HL-60 (cell line): Measurements from ENCODE around the gene TMTC2.

Experiments
- DNase-seq, 2 experiments: peaks; one replicate each; pipeline ENCODE4 v3.0.0-alpha.2; 2010 to 2020; ENCODE audit warnings: low read depth in 1 of 2, low spot score in 1 of 2
- H3K27ac ChIP-seq: fragments of 250-450 bp; sonication (Bioruptor Pico); replicated peaks from 2 replicates; pipeline ENCODE4 v1.5.1; 2020; ENCODE audit warnings: mild to moderate bottlenecking, moderate library complexity
- H3K27me3 ChIP-seq: fragments of 250-450 bp; sonication (Bioruptor Pico); 2 replicates; pipeline ENCODE4 v1.5.1; 2021; ENCODE audit warnings: mild to moderate bottlenecking, moderate library complexity; ENCODE audit not compliant: insufficient read depth, poor library complexity, severe bottlenecking
- H3K4me3 ChIP-seq: replicated peaks from 2 replicates; pipeline ENCODE4 v1.5.1; 2011; ENCODE audit warnings: mild to moderate bottlenecking, control low read depth, low read length; ENCODE audit not compliant: insufficient read depth
- GABPA ChIP-seq: IDR thresholded peaks from 2 replicates; pipeline ENCODE4 v1.6.1; 2012; ENCODE audit warnings: low read depth
- POLR2AphosphoS5 ChIP-seq: IDR thresholded peaks from 2 replicates; pipeline ENCODE4 v1.6.1; 2012; ENCODE audit warnings: low read depth
- REST ChIP-seq: IDR thresholded peaks from 2 replicates; pipeline ENCODE4 v1.6.1; 2012; ENCODE audit warnings: low read depth; ENCODE audit not compliant: insufficient replicate concordance
- SPI1 ChIP-seq: IDR thresholded peaks from 2 replicates; pipeline ENCODE4 v1.6.1; 2012; ENCODE audit warnings: low read depth, mild to moderate bottlenecking, borderline replicate concordance
- TF ChIP-seq, protein P1 (sequence below): IDR thresholded peaks from one replicate; pipeline ENCODE4 v1.5.1; 2011; ENCODE audit warnings: low read length, control low read depth, inconsistent platforms; ENCODE audit not compliant: insufficient read depth

Gene TMTC2

GRCh38 chr12:82862876-82863649 is 176.4 kb downstream of the TMTC2 start:
- Histone ChIP-seq H3K4me3 (no peak overlapping the region), H3K27ac (no peak overlapping the region), H3K27me3 (no peaks in the 10 kb centered on the region)
- no peak for TF ChIP-seq POLR2AphosphoS5
- no peak for TF ChIP-seq GABPA
- TF ChIP-seq, protein P1, sequence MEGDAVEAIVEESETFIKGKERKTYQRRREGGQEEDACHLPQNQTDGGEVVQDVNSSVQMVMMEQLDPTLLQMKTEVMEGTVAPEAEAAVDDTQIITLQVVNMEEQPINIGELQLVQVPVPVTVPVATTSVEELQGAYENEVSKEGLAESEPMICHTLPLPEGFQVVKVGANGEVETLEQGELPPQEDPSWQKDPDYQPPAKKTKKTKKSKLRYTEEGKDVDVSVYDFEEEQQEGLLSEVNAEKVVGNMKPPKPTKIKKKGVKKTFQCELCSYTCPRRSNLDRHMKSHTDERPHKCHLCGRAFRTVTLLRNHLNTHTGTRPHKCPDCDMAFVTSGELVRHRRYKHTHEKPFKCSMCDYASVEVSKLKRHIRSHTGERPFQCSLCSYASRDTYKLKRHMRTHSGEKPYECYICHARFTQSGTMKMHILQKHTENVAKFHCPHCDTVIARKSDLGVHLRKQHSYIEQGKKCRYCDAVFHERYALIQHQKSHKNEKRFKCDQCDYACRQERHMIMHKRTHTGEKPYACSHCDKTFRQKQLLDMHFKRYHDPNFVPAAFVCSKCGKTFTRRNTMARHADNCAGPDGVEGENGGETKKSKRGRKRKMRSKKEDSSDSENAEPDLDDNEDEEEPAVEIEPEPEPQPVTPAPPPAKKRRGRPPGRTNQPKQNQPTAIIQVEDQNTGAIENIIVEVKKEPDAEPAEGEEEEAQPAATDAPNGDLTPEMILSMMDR, result no peak
- no peak for TF ChIP-seq SPI1
- no peak for TF ChIP-seq REST
- DNase-seq, result no peak

GRCh38 chr12:82866227-82866775 is 179.6 kb downstream of the TMTC2 start:
- Histone ChIP-seq H3K27me3 (no peaks in the 10 kb centered on the region), H3K4me3 (no peak overlapping the region), H3K27ac (no peak overlapping the region)
- TF ChIP-seq SPI1, result no peak
- no peak for TF ChIP-seq POLR2AphosphoS5
- TF ChIP-seq REST, result no peak
- no peak for TF ChIP-seq GABPA
- no peak for DNase-seq

- Histone ChIP-seq H3K27ac (no peak overlapping the region), H3K27me3 (no peaks in the 10 kb centered on the region), H3K4me3 (no peak overlapping the region)
- TF ChIP-seq REST (no peak), SPI1 (no peak), GABPA (no peak)
- DNase-seq, result no peak
These were observed 180.2 kb downstream of the TMTC2 start for GRCh38 chr12:82866946-82867345.
